HL-60 (cell line): ENCODE results near the gene IGFBPL1.

Source experiments
- DNase-seq, 2 experiments: peaks; one replicate each; pipeline ENCODE4 v3.0.0-alpha.2; 2010 to 2020; ENCODE audit warnings: low read depth in 1 of 2, low spot score in 1 of 2
- H3K27ac ChIP-seq: fragments of 250-450 bp; sonication (Bioruptor Pico); replicated peaks from 2 replicates; pipeline ENCODE4 v1.5.1; 2020; ENCODE audit warnings: mild to moderate bottlenecking, moderate library complexity
- H3K27me3 ChIP-seq: fragments of 250-450 bp; sonication (Bioruptor Pico); 2 replicates; pipeline ENCODE4 v1.5.1; 2021; ENCODE audit warnings: mild to moderate bottlenecking, moderate library complexity; ENCODE audit not compliant: insufficient read depth, poor library complexity, severe bottlenecking
- H3K4me3 ChIP-seq: replicated peaks from 2 replicates; pipeline ENCODE4 v1.5.1; 2011; ENCODE audit warnings: mild to moderate bottlenecking, control low read depth, low read length; ENCODE audit not compliant: insufficient read depth
- CTCF ChIP-seq: IDR thresholded peaks from one replicate; pipeline ENCODE4 v1.5.1; 2011; ENCODE audit warnings: low read length, control low read depth, inconsistent platforms; ENCODE audit not compliant: insufficient read depth
- GABPA ChIP-seq: IDR thresholded peaks from 2 replicates; pipeline ENCODE4 v1.6.1; 2012; ENCODE audit warnings: low read depth
- POLR2AphosphoS5 ChIP-seq: IDR thresholded peaks from 2 replicates; pipeline ENCODE4 v1.6.1; 2012; ENCODE audit warnings: low read depth
- REST ChIP-seq: IDR thresholded peaks from 2 replicates; pipeline ENCODE4 v1.6.1; 2012; ENCODE audit warnings: low read depth; ENCODE audit not compliant: insufficient replicate concordance
- SPI1 ChIP-seq: IDR thresholded peaks from 2 replicates; pipeline ENCODE4 v1.6.1; 2012; ENCODE audit warnings: low read depth, mild to moderate bottlenecking, borderline replicate concordance

Gene IGFBPL1

GRCh38 chr9:38361473-38361850, 62.8 kb downstream of the IGFBPL1 start:
- Histone ChIP-seq H3K27ac (no peak overlapping the region), H3K4me3 (no peak overlapping the region), H3K27me3 (no peaks in the 10 kb centered on the region)
- TF ChIP-seq SPI1 (no peak), GABPA (no peak), REST (no peak)
- no peak for DNase-seq

GRCh38 chr9:38360839-38361472, 63.3 kb downstream of the IGFBPL1 start:
- H3K4me3 ChIP-seq = no peak overlapping the region
- TF ChIP-seq GABPA (no peak), SPI1 (no peak), CTCF (no peak), REST (no peak), POLR2AphosphoS5 (no peak)
- no peak for DNase-seq

GRCh38 chr9:38359689-38360385, 64.4 kb downstream of the IGFBPL1 start:
- Histone ChIP-seq H3K27ac (no peak overlapping the region), H3K4me3 (no peak overlapping the region), H3K27me3 (no peaks in the 10 kb centered on the region)
- DNase-seq = no peak
- TF ChIP-seq POLR2AphosphoS5 = no peak
- no peak for TF ChIP-seq GABPA
- no peak for TF ChIP-seq SPI1

More at GRCh38 chr9:38360839-38361472, 63.3 kb downstream of the IGFBPL1 start:
- Histone ChIP-seq H3K27me3 (no peaks in the 10 kb centered on the region), H3K27ac (no peak overlapping the region)

GRCh38 chr9:38359297-38359653, 65.0 kb downstream of the IGFBPL1 start:
- H3K27ac ChIP-seq = no peak overlapping the region
- no peak overlapping the region for H3K4me3 ChIP-seq
- no peaks in the 10 kb centered on the region for H3K27me3 ChIP-seq
- DNase-seq = no peak
- TF ChIP-seq CTCF (no peak), GABPA (no peak), SPI1 (no peak), REST (no peak), POLR2AphosphoS5 (no peak)
